ENCODE measurements around the gene KCP.

The KCP gene

DNA sequence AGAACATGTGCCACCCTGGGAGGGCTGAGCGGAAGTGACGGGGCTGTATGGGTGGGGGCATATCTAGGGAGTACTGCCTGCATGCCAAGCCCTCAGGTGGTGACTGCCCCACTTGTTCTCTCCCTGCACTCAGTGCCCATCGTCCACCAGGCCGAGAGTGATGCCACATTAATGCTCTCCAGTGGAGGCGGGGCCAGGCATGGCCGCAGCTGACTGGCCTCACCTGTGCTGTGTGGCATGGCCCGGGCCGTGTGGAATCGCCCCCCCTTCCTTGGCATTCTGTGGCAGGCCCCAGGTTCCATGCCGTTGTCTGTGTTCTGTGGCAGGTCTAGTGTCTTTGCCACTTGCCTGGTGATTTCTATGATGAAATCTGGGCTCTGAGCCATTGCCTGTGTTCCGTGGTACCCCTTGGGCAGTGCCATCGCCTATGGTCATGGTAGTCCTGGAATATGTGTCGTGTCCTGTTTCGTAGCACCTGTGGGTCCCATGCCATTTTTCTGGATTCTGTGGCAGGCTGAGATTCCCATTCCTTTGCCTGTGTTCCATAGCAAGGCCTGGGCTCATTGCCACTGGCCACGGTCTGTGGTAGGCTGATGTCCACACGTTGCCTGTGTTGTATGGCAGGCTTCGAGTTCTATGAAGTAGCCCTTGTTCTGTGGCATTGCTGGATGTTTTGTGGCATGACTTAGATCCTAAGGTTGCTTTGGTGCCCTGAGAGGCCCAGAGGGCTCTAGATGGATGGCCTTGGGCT lies 71.4 kb downstream of the KCP start:
- TF ChIP-seq, protein P1, sequence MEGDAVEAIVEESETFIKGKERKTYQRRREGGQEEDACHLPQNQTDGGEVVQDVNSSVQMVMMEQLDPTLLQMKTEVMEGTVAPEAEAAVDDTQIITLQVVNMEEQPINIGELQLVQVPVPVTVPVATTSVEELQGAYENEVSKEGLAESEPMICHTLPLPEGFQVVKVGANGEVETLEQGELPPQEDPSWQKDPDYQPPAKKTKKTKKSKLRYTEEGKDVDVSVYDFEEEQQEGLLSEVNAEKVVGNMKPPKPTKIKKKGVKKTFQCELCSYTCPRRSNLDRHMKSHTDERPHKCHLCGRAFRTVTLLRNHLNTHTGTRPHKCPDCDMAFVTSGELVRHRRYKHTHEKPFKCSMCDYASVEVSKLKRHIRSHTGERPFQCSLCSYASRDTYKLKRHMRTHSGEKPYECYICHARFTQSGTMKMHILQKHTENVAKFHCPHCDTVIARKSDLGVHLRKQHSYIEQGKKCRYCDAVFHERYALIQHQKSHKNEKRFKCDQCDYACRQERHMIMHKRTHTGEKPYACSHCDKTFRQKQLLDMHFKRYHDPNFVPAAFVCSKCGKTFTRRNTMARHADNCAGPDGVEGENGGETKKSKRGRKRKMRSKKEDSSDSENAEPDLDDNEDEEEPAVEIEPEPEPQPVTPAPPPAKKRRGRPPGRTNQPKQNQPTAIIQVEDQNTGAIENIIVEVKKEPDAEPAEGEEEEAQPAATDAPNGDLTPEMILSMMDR (IDR thresholded peaks at IDR 0.05; ENCODE audit: low read depth, low read length, missing control alignments) = no peak
- H3K27me3 ChIP-seq (replicated peaks) = no peaks in the 10 kb centered on the region
- in situ Hi-C loops (cut with HindIII; ENCODE audit: low pct_ligation_motif_present, low sequenced_read_pairs) = no loop called here
- H3K4me3 ChIP-seq (ENCODE audit: low read depth, low read length) = no peak overlapping the region
- H3K36me3 ChIP-seq (replicated peaks) = peaks cover 92% of the 10 kb centered on the region
- no peak overlapping the region for H3K27ac ChIP-seq
- DNase-seq = no peak

DNA sequence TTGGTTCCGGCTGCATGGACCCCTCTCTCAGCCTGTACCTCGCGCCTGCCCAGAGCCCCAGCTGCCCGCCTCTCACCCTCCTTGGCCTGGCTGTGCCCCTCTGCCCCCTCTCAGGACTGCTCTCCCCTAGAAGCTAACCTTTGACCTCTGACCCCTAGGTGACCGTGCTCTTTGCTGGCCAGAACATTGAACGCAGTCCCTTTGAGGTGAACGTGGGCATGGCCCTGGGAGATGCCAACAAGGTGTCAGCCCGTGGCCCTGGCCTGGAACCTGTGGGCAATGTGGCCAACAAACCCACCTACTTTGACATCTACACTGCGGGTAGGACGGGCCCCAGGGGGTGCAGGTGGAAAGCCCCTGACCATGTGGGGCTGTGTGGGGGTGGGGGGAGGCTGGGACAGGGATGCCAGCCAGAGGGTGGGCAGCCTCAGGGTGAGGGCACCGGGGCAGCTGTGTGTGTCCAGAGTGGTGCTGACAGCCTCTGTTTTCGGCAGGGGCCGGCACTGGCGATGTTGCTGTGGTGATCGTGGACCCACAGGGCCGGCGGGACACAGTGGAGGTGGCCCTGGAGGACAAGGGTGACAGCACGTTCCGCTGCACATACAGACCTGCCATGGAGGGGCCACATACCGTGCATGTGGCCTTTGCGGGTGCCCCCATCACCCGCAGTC lies 72.3 kb downstream of the KCP start:
- peaks cover 83% of the 10 kb centered on the region for H3K36me3 ChIP-seq (replicated peaks)
- no peaks in the 10 kb centered on the region for H3K27me3 ChIP-seq (replicated peaks)
- no peak overlapping the region for H3K4me3 ChIP-seq (ENCODE audit: low read depth, low read length)
- H3K27ac ChIP-seq = no peak overlapping the region
- in situ Hi-C loops (cut with HindIII; ENCODE audit: low pct_ligation_motif_present, low sequenced_read_pairs) = no loop called here
- TF ChIP-seq, protein P1 (IDR thresholded peaks at IDR 0.05; ENCODE audit: low read depth, low read length, missing control alignments) = no peak
- DNase-seq = no peak

DNA sequence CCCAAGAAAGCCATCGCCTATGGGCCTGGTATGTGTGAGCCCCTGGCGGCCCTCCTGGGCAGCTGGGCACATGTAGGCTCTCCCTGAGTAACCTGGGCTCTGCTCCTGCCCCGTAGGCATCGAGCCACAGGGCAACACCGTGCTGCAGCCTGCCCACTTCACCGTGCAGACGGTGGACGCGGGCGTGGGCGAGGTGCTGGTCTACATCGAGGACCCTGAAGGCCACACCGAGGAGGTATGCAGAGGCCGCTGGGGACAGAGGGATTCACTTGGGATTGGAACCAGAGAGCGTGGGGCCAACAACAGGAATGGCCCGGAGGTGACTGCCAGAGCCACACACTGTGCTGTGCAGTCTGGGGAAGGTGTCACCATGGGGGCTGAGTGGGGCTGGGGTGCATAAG lies 73.0 kb downstream of the KCP start:
- in situ Hi-C loops (cut with HindIII; ENCODE audit: low pct_ligation_motif_present, low sequenced_read_pairs) = no loop called here
- Histone ChIP-seq H3K36me3 (replicated peaks) (peaks cover 75% of the 10 kb centered on the region), H3K27ac (no peak overlapping the region), H3K27me3 (replicated peaks) (no peaks in the 10 kb centered on the region), H3K4me3 (ENCODE audit: low read depth, low read length) (no peak overlapping the region)
- TF ChIP-seq, protein P1 (IDR thresholded peaks at IDR 0.05; ENCODE audit: low read depth, low read length, missing control alignments) = no peak
- no peak for DNase-seq

DNA sequence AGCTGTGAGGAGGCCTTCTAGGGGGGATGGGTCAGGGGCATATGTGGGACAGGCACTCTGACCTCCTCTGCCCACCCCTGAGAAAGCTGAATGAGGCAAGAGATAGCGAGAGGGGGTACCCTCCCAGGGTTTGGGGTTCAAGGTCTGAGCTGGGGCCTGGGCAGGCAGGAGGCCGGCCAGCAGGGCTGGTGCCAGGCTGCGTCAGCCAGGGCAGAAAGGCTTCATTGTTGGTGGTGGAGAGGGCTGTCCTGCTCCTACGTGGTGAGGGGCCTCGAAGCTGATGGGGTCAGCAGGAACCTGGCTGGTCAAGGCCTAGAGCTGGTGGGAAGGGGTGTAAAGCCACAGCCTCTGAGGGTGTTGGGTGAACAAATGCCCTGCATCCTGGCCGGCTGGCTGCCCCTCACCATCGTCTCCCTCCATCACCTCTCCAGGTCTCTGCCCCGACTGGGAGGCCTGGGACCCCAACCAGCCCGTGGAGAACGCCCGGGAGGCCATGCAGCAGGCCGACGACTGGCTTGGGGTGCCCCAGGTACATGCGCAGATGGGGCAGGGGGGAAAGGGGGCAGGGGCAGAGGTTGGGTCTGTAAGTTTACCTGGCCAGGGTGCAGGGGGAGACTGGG lies 73.7 kb downstream of the KCP start:
- H3K36me3 ChIP-seq (replicated peaks) = peaks cover 69% of the 10 kb centered on the region
- H3K27ac ChIP-seq = peak overlapping the region; percentile 34
- DNase-seq = no peak
- TF ChIP-seq, protein P1 (IDR thresholded peaks at IDR 0.05; ENCODE audit: low read depth, low read length, missing control alignments) = no peak
- in situ Hi-C loops (cut with HindIII; ENCODE audit: low pct_ligation_motif_present, low sequenced_read_pairs) = no loop called here
- H3K4me3 ChIP-seq (ENCODE audit: low read depth, low read length) = no peak overlapping the region
- H3K27me3 ChIP-seq (replicated peaks) = no peaks in the 10 kb centered on the region

DNA sequence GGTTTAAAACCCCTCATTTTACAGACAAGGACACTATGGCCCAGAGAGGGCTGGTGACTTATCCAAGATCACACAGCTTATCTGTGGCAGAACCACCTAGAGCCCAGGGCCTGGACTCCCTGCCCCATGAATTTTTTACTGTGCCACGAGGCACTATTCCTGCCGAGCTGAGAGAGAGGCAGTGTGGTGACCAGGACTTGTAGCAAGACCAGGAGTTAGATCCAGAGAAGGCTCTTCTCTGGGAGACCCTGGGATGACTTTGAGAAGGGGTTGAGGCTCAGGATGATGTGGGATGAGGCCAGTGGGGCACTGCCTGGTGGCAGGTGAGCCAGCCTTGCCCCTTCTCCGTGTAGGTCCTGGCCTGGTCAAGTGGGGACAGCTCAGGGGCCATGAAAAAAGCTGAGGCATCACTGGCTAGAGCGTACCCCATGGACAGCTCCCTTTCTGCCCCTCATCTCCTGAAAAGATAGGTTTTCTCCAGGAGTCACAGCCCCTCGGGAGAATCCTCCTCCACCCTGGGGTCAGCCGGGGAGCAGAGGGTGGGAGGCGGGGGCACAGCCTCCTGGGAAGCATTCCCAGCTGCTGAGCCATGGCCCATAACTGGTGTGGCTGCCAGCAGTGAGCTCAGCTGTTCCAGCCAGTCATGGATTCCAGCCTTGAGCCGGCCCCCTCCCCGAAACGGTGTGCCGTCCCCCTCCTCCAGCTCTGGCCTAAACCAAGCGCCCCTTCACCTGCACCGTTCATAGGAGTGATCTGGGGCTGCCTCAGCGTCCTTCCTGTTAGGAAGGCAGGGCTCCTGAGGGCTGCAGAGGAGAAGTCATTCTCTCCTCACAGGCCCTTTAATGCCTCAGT lies 74.5 kb downstream of the KCP start:
- no peak overlapping the region for H3K4me3 ChIP-seq (ENCODE audit: low read depth, low read length)
- in situ Hi-C loops (cut with HindIII; ENCODE audit: low pct_ligation_motif_present, low sequenced_read_pairs) = no loop called here
- H3K36me3 ChIP-seq (replicated peaks) = peaks cover 60% of the 10 kb centered on the region
- no peaks in the 10 kb centered on the region for H3K27me3 ChIP-seq (replicated peaks)
- H3K27ac ChIP-seq = peak overlapping the region; percentile 34
- TF ChIP-seq, protein P1 (IDR thresholded peaks at IDR 0.05; ENCODE audit: low read depth, low read length, missing control alignments) = no peak
- peak; percentile 29 for DNase-seq
